ENCODE data around the gene IL1RAP. TPM values are rescaled to one million over a fixed set of nuclear protein-coding genes. Genes with fewer than 3 reads are reported as not detected.

IL1RAP gene
- polyA plus RNA-seq, 3 donors = 8.0 to 12.6 (median 11.8) TPM

DNA sequence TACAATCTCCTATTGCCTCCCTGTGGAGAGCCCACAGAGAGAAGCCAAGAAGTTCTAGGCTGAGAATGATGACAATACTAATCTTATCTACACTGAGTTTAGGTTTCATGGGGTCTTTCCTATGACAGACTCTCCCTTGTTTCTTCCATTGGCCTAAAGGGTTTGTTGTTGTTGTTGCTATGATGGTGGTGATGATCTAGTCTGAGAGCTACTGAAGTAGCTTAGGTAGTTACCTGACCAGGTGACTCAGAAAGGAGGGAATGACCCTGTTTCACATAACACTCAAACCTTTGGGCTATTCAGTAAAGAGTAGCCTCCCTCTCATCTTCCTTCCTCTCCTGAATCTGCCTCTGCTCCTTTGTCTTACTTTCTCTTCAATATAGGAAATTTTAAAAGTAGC is 178.4 kb downstream of the IL1RAP start:
- DNase-seq = peak in 1 of 3 donors; percentile 8
- no peak overlapping the region for H3K4me3 ChIP-seq (replicated peaks in 1 of 3; ENCODE audit: low read depth in 2 of 3, low read length in 3 of 3)
- H3K4me3 Mint-ChIP-seq = no peak overlapping the region
- H3K79me2 ChIP-seq (ENCODE audit: insufficient read depth, low read length) = no peaks in the 10 kb centered on the region
- intact Hi-C loops (cut with micrococcal nuclease) = loop anchor here (10.0 kb wide), 2 partner anchors 177 to 467 kb away; partner anchors contain the start of gene IL1RAP (in 1 of the 2)
- H3K9me3 Mint-ChIP-seq = peaks cover 0 to 5% (median 4%) of the 10 kb centered on the region in 7 donors
- no peak overlapping the region for H3K4me2 ChIP-seq (replicated peaks; ENCODE audit: extremely low read depth, low read length, poor library complexity, severe bottlenecking)
- H3K9me3 ChIP-seq (replicated peaks in 1 of 2; ENCODE audit: control insufficient read depth in 1 of 2, insufficient read depth in 1 of 2, low read length in 2 of 2) = no peaks in the 10 kb centered on the region
- peaks cover 4% of the 10 kb centered on the region for H3K4me1 Mint-ChIP-seq
- peaks cover 0 to 2% (median 1%) of the 10 kb centered on the region in 3 donors for H3K27me3 Mint-ChIP-seq (ENCODE audit: low read depth in 3 of 3)
- no peak overlapping the region for H3K27ac ChIP-seq (ENCODE audit: low read depth in 1 of 2, low read length in 2 of 2)
- H4K20me1 ChIP-seq (ENCODE audit: insufficient read depth, low read length) = no peaks in the 10 kb centered on the region
- no peaks in the 10 kb centered on the region for H3K4me1 ChIP-seq (ENCODE audit: control insufficient read depth in 1 of 2, insufficient read depth in 2 of 2, low read length in 2 of 2)
- no peak overlapping the region for H3K9ac ChIP-seq (ENCODE audit: insufficient read depth, low read length, poor library complexity, severe bottlenecking)
- H3K36me3 Mint-ChIP-seq = no peaks in the 10 kb centered on the region
- H2AFZ ChIP-seq (ENCODE audit: insufficient read depth, low read depth, low read length, poor library complexity, severe bottlenecking) = no peak overlapping the region
- no peaks in the 10 kb centered on the region for H3K27me3 ChIP-seq (ENCODE audit: control insufficient read depth in 2 of 2, insufficient read depth in 2 of 2, low read length in 2 of 2)
- TF ChIP-seq, protein P1, sequence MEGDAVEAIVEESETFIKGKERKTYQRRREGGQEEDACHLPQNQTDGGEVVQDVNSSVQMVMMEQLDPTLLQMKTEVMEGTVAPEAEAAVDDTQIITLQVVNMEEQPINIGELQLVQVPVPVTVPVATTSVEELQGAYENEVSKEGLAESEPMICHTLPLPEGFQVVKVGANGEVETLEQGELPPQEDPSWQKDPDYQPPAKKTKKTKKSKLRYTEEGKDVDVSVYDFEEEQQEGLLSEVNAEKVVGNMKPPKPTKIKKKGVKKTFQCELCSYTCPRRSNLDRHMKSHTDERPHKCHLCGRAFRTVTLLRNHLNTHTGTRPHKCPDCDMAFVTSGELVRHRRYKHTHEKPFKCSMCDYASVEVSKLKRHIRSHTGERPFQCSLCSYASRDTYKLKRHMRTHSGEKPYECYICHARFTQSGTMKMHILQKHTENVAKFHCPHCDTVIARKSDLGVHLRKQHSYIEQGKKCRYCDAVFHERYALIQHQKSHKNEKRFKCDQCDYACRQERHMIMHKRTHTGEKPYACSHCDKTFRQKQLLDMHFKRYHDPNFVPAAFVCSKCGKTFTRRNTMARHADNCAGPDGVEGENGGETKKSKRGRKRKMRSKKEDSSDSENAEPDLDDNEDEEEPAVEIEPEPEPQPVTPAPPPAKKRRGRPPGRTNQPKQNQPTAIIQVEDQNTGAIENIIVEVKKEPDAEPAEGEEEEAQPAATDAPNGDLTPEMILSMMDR (IDR thresholded peaks at IDR 0.05) = no peak
- no peaks in the 10 kb centered on the region for H3K36me3 ChIP-seq (replicated peaks in 1 of 2; ENCODE audit: control insufficient read depth in 1 of 2, insufficient read depth in 2 of 2, low read length in 2 of 2)
- no peak overlapping the region for H3K27ac Mint-ChIP-seq

DNA sequence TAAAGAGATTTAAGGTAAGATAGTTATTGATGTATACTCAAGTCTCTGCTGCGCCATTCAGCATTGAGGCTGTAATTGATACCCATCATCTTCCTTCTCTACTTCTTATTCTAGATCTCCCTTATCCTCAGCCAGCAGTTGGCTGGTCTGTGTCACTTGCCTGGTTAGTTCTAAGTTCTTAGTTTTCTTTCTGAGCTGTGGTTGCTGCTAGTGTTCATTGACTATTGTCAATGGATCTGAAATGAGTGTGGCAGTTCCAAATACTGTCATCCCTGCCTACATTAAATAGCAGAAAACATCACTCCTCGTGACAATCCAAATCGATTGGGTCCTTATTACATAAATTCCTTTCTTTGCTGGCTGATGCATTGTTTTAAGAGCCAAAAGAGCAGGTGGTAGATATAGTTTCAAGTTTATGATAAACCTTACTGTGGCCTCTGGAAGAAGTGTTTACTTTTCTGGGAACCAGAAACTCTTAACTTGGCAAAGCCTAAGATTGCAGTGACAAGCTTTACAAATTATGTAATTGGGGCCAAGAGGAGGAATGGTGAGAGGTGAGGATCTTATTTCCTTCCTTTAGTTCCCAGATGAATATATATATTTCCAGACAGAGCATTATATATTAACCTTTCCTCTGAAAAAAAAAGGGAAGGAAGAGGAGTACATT is 180.6 kb downstream of the IL1RAP start:
- no peak overlapping the region for H3K4me3 ChIP-seq (replicated peaks in 1 of 3; ENCODE audit: low read depth in 2 of 3, low read length in 3 of 3)
- no peak overlapping the region for H3K4me2 ChIP-seq (replicated peaks; ENCODE audit: extremely low read depth, low read length, poor library complexity, severe bottlenecking)
- TF ChIP-seq, protein P1 (IDR thresholded peaks at IDR 0.05) = no peak
- H3K36me3 Mint-ChIP-seq = no peaks in the 10 kb centered on the region
- no peak overlapping the region for H2AFZ ChIP-seq (ENCODE audit: insufficient read depth, low read depth, low read length, poor library complexity, severe bottlenecking)
- H3K27ac Mint-ChIP-seq = peak overlapping the region in 1 of 7 donors; percentile 43
- no peaks in the 10 kb centered on the region for H3K36me3 ChIP-seq (replicated peaks in 1 of 2; ENCODE audit: control insufficient read depth in 1 of 2, insufficient read depth in 2 of 2, low read length in 2 of 2)
- H4K20me1 ChIP-seq (ENCODE audit: insufficient read depth, low read length) = no peaks in the 10 kb centered on the region
- no CpG with 5 or more reads among the region's 3 CpGs for WGBS (ENCODE audit: insufficient coverage)
- H3K4me3 Mint-ChIP-seq = no peak overlapping the region
- H3K79me2 ChIP-seq (ENCODE audit: insufficient read depth, low read length) = no peaks in the 10 kb centered on the region
- H3K27me3 ChIP-seq (ENCODE audit: control insufficient read depth in 2 of 2, insufficient read depth in 2 of 2, low read length in 2 of 2) = no peaks in the 10 kb centered on the region
- H3K9ac ChIP-seq (ENCODE audit: insufficient read depth, low read length, poor library complexity, severe bottlenecking) = no peak overlapping the region
- H3K4me1 ChIP-seq (ENCODE audit: control insufficient read depth in 1 of 2, insufficient read depth in 2 of 2, low read length in 2 of 2) = no peaks in the 10 kb centered on the region
- H3K4me1 Mint-ChIP-seq = peaks cover 4% of the 10 kb centered on the region
- H3K27ac ChIP-seq (ENCODE audit: low read depth in 1 of 2, low read length in 2 of 2) = no peak overlapping the region
- H3K27me3 Mint-ChIP-seq (ENCODE audit: low read depth in 3 of 3) = peaks cover 0 to 2% (median 0%) of the 10 kb centered on the region in 3 donors
- peaks cover 0 to 2% (median 0%) of the 10 kb centered on the region in 7 donors for H3K9me3 Mint-ChIP-seq
- H3K9me3 ChIP-seq (replicated peaks in 1 of 2; ENCODE audit: control insufficient read depth in 1 of 2, insufficient read depth in 1 of 2, low read length in 2 of 2) = no peaks in the 10 kb centered on the region
- no peak for DNase-seq
- intact Hi-C loops (cut with micrococcal nuclease) = loop anchor here (5.0 to 10.0 kb wide), 3 partner anchors 177 to 470 kb away; partner anchors contain the start of gene IL1RAP (in 1 of the 2)

All from CD14-positive monocyte (primary cell).